Activated T-helper 2 cell treated with anti-CD3 and anti-CD28 coated beads, Interferon-gamma antibody, Interleukin-2, Interleukin-4, amounts not matched to agents 10 μg/mL and 5 μg/mL and 100 μg/mL, durations not matched to agents 14 hours and 24 hours and 36 hours (primary cell): Measurements from ENCODE around the gene OXNAD1. TPM values are rescaled to one million over a fixed set of nuclear protein-coding genes. Genes with fewer than 3 reads are reported as not detected.
"Not testable (repeated sequence)": the region's sequence is repeated elsewhere in the genome, so short reads cannot be mapped to it uniquely, and the experiment has no call there.

Source experiments
- DNase-seq: peaks from one replicate; pipeline ENCODE4 v3.0.0; 2021; ENCODE audit warnings: low spot score
- H3K27ac Mint-ChIP-seq: one replicate; pipeline ENCODE4 v1.8.0; 2021; ENCODE audit warnings: mixed read lengths
- H3K27me3 Mint-ChIP-seq: one replicate; pipeline ENCODE4 v1.8.0; 2021; ENCODE audit warnings: low read depth, mixed read lengths
- H3K36me3 Mint-ChIP-seq: one replicate; pipeline ENCODE4 v1.8.0; 2021; ENCODE audit warnings: low read depth, mixed read lengths
- H3K4me1 Mint-ChIP-seq: one replicate; pipeline ENCODE4 v1.8.0; 2021; ENCODE audit warnings: low read depth, mixed read lengths
- H3K4me3 Mint-ChIP-seq: one replicate; pipeline ENCODE4 v1.8.0; 2021; ENCODE audit warnings: low read depth, mild to moderate bottlenecking, moderate library complexity, mixed read lengths
- H3K9me3 Mint-ChIP-seq: one replicate; pipeline ENCODE4 v1.8.0; 2021; ENCODE audit warnings: mixed read lengths
- intact Hi-C: fragments of 100-400 bp; cut with micrococcal nuclease; formaldehyde crosslinking; loops from one replicate; pipeline ENCODE4 v1.15.1; 2023
- total RNA-seq: library from RNA; stranded (reverse); gene quantifications from 2 replicates; pipeline ENCODE4 v1.2.3, GENCODE V29; 2022

Gene OXNAD1
- total RNA-seq, 1 donor from 2014 or later: 18.7 TPM

GRCh38 chr3:16302082-16302631 is 37.1 kb downstream of the OXNAD1 start:
- intact Hi-C loops: loop anchor here (5.0 to 10.0 kb wide), 4 partner anchors 75 to 987 kb away; no protein-coding TSS in a partner anchor
- Mint-ChIP-seq H3K4me1 (peaks cover 91% of the 10 kb centered on the region), H3K27ac (peak overlapping the region; percentile 94), H3K27me3 (no peaks in the 10 kb centered on the region), H3K36me3 (peaks cover 78% of the 10 kb centered on the region), H3K4me3 (peak overlapping the region; percentile 82), H3K9me3 (no peaks in the 10 kb centered on the region)
- no peak for DNase-seq

- peak overlapping the region; percentile 21 for H3K27ac Mint-ChIP-seq
- H3K27me3 Mint-ChIP-seq: no peaks in the 10 kb centered on the region
- DNase-seq: no peak
- no peaks in the 10 kb centered on the region for H3K9me3 Mint-ChIP-seq
- H3K36me3 Mint-ChIP-seq: peaks cover 78% of the 10 kb centered on the region
- H3K4me3 Mint-ChIP-seq: peak overlapping the region; percentile 46
- peaks cover 92% of the 10 kb centered on the region for H3K4me1 Mint-ChIP-seq
- intact Hi-C loops: loop anchor here (5.0 to 10.0 kb wide), 4 partner anchors 74 to 988 kb away; no protein-coding TSS in a partner anchor
These were observed 38.1 kb downstream of the OXNAD1 start for GRCh38 chr3:16303037-16303575.

- no peaks in the 10 kb centered on the region for H3K27me3 Mint-ChIP-seq
- intact Hi-C loops: loop anchor here (5.0 to 10.0 kb wide), 5 partner anchors 73 to 990 kb away; no protein-coding TSS in a partner anchor
- peak overlapping the region; percentile 56 for H3K4me3 Mint-ChIP-seq
- H3K4me1 Mint-ChIP-seq: peaks cover 89% of the 10 kb centered on the region
- H3K36me3 Mint-ChIP-seq: peaks cover 76% of the 10 kb centered on the region
- no peaks in the 10 kb centered on the region for H3K9me3 Mint-ChIP-seq
- no peak for DNase-seq
- H3K27ac Mint-ChIP-seq: peak overlapping the region; percentile 78
These were observed 39.3 kb downstream of the OXNAD1 start for GRCh38 chr3:16304061-16305010.

- peaks cover 89% of the 10 kb centered on the region for H3K4me1 Mint-ChIP-seq
- no peaks in the 10 kb centered on the region for H3K9me3 Mint-ChIP-seq
- H3K27me3 Mint-ChIP-seq: no peaks in the 10 kb centered on the region
- H3K4me3 Mint-ChIP-seq: peak overlapping the region; percentile 56
- intact Hi-C loops: loop anchor here (5.0 to 10.0 kb wide), 3 partner anchors 292 to 990 kb away; no protein-coding TSS in a partner anchor
- H3K27ac Mint-ChIP-seq: peak overlapping the region; percentile 78
- no peak for DNase-seq
- H3K36me3 Mint-ChIP-seq: peaks cover 80% of the 10 kb centered on the region
These were observed 40.1 kb downstream of the OXNAD1 start for GRCh38 chr3:16305111-16305541.

- peaks cover 80% of the 10 kb centered on the region for H3K4me1 Mint-ChIP-seq
- intact Hi-C loops: loop anchor here (2.0 to 10.0 kb wide), 4 partner anchors 43 to 993 kb away; partner anchors contain the start of genes DPH3 and OXNAD1
- DNase-seq: no peak
- H3K36me3 Mint-ChIP-seq: peaks cover 85% of the 10 kb centered on the region
- H3K27ac Mint-ChIP-seq: peak overlapping the region; percentile 24
- H3K4me3 Mint-ChIP-seq: no peak overlapping the region
- no peaks in the 10 kb centered on the region for H3K27me3 Mint-ChIP-seq
- no peaks in the 10 kb centered on the region for H3K9me3 Mint-ChIP-seq
These were observed 43.0 kb downstream of the OXNAD1 start for GRCh38 chr3:16307832-16308531.

GRCh38 chr3:16308727-16309126 is 43.7 kb downstream of the OXNAD1 start:
- Mint-ChIP-seq H3K27ac (no peak overlapping the region), H3K27me3 (no peaks in the 10 kb centered on the region), H3K4me3 (no peak overlapping the region), H3K4me1 (peaks cover 82% of the 10 kb centered on the region), H3K36me3 (peaks cover 86% of the 10 kb centered on the region), H3K9me3 (no peaks in the 10 kb centered on the region)
- DNase-seq: no peak
- intact Hi-C loops: loop anchor here (1.0 to 10.0 kb wide), 7 partner anchors 7 to 994 kb away; partner anchors contain the start of genes DPH3 and OXNAD1

GRCh38 chr3:16309558-16309957 is 44.5 kb downstream of the OXNAD1 start:
- Mint-ChIP-seq H3K27me3 (no peaks in the 10 kb centered on the region), H3K36me3 (peaks cover 86% of the 10 kb centered on the region), H3K9me3 (no peaks in the 10 kb centered on the region), H3K27ac (peak overlapping the region; percentile 91), H3K4me1 (peaks cover 80% of the 10 kb centered on the region), H3K4me3 (peak overlapping the region; percentile 60)
- DNase-seq: peak; percentile 56
- intact Hi-C loops: loop anchor here (1.0 to 10.0 kb wide), 7 partner anchors 8 to 995 kb away; partner anchors contain the start of genes DPH3 and OXNAD1

- not testable (repeated sequence) for H3K4me3 Mint-ChIP-seq, H3K27ac Mint-ChIP-seq, H3K27me3 Mint-ChIP-seq, H3K9me3 Mint-ChIP-seq, DNase-seq
- intact Hi-C loops: loop anchor here (2.0 to 5.0 kb wide), 3 partner anchors 200 to 1432 kb away; partner anchors contain the start of genes ANKRD28 and TBC1D5
- peaks cover 86% of the 10 kb centered on the region for H3K36me3 Mint-ChIP-seq
- peaks cover 73% of the 10 kb centered on the region for H3K4me1 Mint-ChIP-seq
These were observed 45.5 kb downstream of the OXNAD1 start for GRCh38 chr3:16310486-16310885.

- peaks cover 68% of the 10 kb centered on the region for H3K4me1 Mint-ChIP-seq
These were observed 47.0 kb downstream of the OXNAD1 start for GRCh38 chr3:16311960-16312451.

GRCh38 chr3:16313886-16314645 is 49.1 kb downstream of the OXNAD1 start:
- H3K27me3 Mint-ChIP-seq: no peaks in the 10 kb centered on the region
- intact Hi-C loops: loop anchor here (5.0 kb wide), 2 partner anchors 517 to 1428 kb away; partner anchors contain the start of genes ANKRD28 and TBC1D5
- no peak overlapping the region for H3K27ac Mint-ChIP-seq
- H3K4me1 Mint-ChIP-seq: peaks cover 69% of the 10 kb centered on the region
- DNase-seq: no peak
- H3K36me3 Mint-ChIP-seq: peaks cover 82% of the 10 kb centered on the region
- H3K9me3 Mint-ChIP-seq: no peaks in the 10 kb centered on the region
- no peak overlapping the region for H3K4me3 Mint-ChIP-seq

More at GRCh38 chr3:16311960-16312451, 47.0 kb downstream of the OXNAD1 start:
- DNase-seq: peak; percentile 64
- H3K4me3 Mint-ChIP-seq: peak overlapping the region; percentile 55
- H3K9me3 Mint-ChIP-seq: no peaks in the 10 kb centered on the region
- peak overlapping the region; percentile 64 for H3K27ac Mint-ChIP-seq
- intact Hi-C loops: loop anchor here (2.0 to 5.0 kb wide), 3 partner anchors 199 to 1430 kb away; partner anchors contain the start of genes ANKRD28 and TBC1D5
- no peaks in the 10 kb centered on the region for H3K27me3 Mint-ChIP-seq
- H3K36me3 Mint-ChIP-seq: peaks cover 86% of the 10 kb centered on the region

- intact Hi-C loops: no loop called here
- DNase-seq: no peak
- no peaks in the 10 kb centered on the region for H3K9me3 Mint-ChIP-seq
- no peak overlapping the region for H3K27ac Mint-ChIP-seq
- no peak overlapping the region for H3K4me3 Mint-ChIP-seq
- H3K36me3 Mint-ChIP-seq: peaks cover 85% of the 10 kb centered on the region
- H3K27me3 Mint-ChIP-seq: no peaks in the 10 kb centered on the region
- H3K4me1 Mint-ChIP-seq: peaks cover 71% of the 10 kb centered on the region
These were observed 50.6 kb downstream of the OXNAD1 start for GRCh38 chr3:16315623-16316022.
